Measurements from ENCODE around the gene DPYSL3. TPM values are rescaled to one million over a fixed set of nuclear protein-coding genes. Genes with fewer than 3 reads are reported as not detected.

DPYSL3 gene
- total and polyA plus RNA-seq, 4 donors: 0.35 to 3.6 (median 1.7) TPM

GRCh38 chr5:147427521-147428401 lies 82.1 kb downstream of the DPYSL3 start:
- 73% methylated on average over 1 of the region's 1 CpG for WGBS

GRCh38 chr5:147426640-147427327 lies 83.1 kb downstream of the DPYSL3 start:
- Histone ChIP-seq H3K9ac (ENCODE audit: low read depth in 1 of 2, low read length in 2 of 2) (no peak overlapping the region), H3K27me3 (ENCODE audit: control insufficient read depth in 4 of 4, insufficient read depth in 4 of 4, low read length in 3 of 4) (peaks cover 0 to 5% (median 0%) of the 10 kb centered on the region in 4 donors), H3K4me3 (ENCODE audit: low read depth in 1 of 3, low read length in 3 of 3) (no peak overlapping the region), H3K9me3 (ENCODE audit: control insufficient read depth in 4 of 4, low read length in 3 of 4) (no peaks in the 10 kb centered on the region), H3K27ac (ENCODE audit: low read depth in 1 of 2, low read length in 2 of 2) (no peak overlapping the region), H3K4me1 (ENCODE audit: control insufficient read depth in 4 of 4, insufficient read depth in 4 of 4, low read length in 3 of 4) (no peaks in the 10 kb centered on the region), H3K36me3 (ENCODE audit: control insufficient read depth in 4 of 4, insufficient read depth in 3 of 4, low read depth in 1 of 4, low read length in 3 of 4) (no peaks in the 10 kb centered on the region)
- TF ChIP-seq ZBTB33 (IDR thresholded peaks at IDR 0.05) (no peak), ATF3 (IDR thresholded peaks at IDR 0.05) (no peak), FOXA2 (IDR thresholded peaks at IDR 0.05) (no peak), RXRA (IDR thresholded peaks at IDR 0.05) (no peak), SP1 (IDR thresholded peaks at IDR 0.05) (no peak), RAD21 (IDR thresholded peaks at IDR 0.05) (no peak), GABPA (IDR thresholded peaks at IDR 0.05 in 1 of 2, conservative IDR thresholded peaks at IDR 0.05 in 1 of 2) (no peak), CTCF (IDR thresholded peaks at IDR 0.05; ENCODE audit: low read depth, low read length, missing input control) (no peak), HNF4A (conservative IDR thresholded peaks at IDR 0.05) (no peak), TAF1 (conservative IDR thresholded peaks at IDR 0.05) (no peak), EGR1 (IDR thresholded peaks at IDR 0.05; ENCODE audit: low read depth in 2 of 2) (no peak), YY1 (IDR thresholded peaks at IDR 0.05) (no peak), NR2F2 (IDR thresholded peaks at IDR 0.05) (no peak), REST (IDR thresholded peaks at IDR 0.05) (no peak), MAX (IDR thresholded peaks at IDR 0.05) (no peak)
- no peak for DNase-seq (ENCODE audit: low spot score)
- 77% methylated on average over 3 of the region's 3 CpGs for WGBS

More at GRCh38 chr5:147427521-147428401, 82.1 kb downstream of the DPYSL3 start:
- Histone ChIP-seq H3K4me1 (ENCODE audit: control insufficient read depth in 4 of 4, insufficient read depth in 4 of 4, low read length in 3 of 4) (no peaks in the 10 kb centered on the region), H3K36me3 (ENCODE audit: control insufficient read depth in 4 of 4, insufficient read depth in 3 of 4, low read depth in 1 of 4, low read length in 3 of 4) (no peaks in the 10 kb centered on the region), H3K9me3 (ENCODE audit: control insufficient read depth in 4 of 4, low read length in 3 of 4) (no peaks in the 10 kb centered on the region), H3K4me3 (ENCODE audit: low read depth in 1 of 3, low read length in 3 of 3) (no peak overlapping the region), H3K9ac (ENCODE audit: low read depth in 1 of 2, low read length in 2 of 2) (no peak overlapping the region), H3K27me3 (ENCODE audit: control insufficient read depth in 4 of 4, insufficient read depth in 4 of 4, low read length in 3 of 4) (peaks cover 0 to 5% (median 0%) of the 10 kb centered on the region in 4 donors), H3K27ac (ENCODE audit: low read depth in 1 of 2, low read length in 2 of 2) (no peak overlapping the region)
- no peak for DNase-seq (ENCODE audit: low spot score)
- TF ChIP-seq GABPA (IDR thresholded peaks at IDR 0.05 in 1 of 2, conservative IDR thresholded peaks at IDR 0.05 in 1 of 2) (no peak), RAD21 (IDR thresholded peaks at IDR 0.05) (no peak)

Data from liver (tissue), 9 donors.